Ishikawa (cell line): ENCODE results near the gene LMAN2L.

ENCODE experiments used
- CREB1 ChIP-seq: IDR thresholded peaks from 2 replicates; pipeline ENCODE4 v1.6.1; 2012; ENCODE audit warnings: low read depth
- EGR1 ChIP-seq: IDR thresholded peaks from 2 replicates; pipeline ENCODE4 v1.6.1; 2012
- EP300 ChIP-seq: IDR thresholded peaks from 2 replicates; pipeline ENCODE4 v1.6.1; 2012; ENCODE audit warnings: borderline replicate concordance
- FOXM1 ChIP-seq: IDR thresholded peaks from 2 replicates; pipeline ENCODE4 v1.6.1; 2012; ENCODE audit warnings: low read depth, borderline replicate concordance
- NFIC ChIP-seq: IDR thresholded peaks from 2 replicates; pipeline ENCODE4 v1.6.1; 2012
- RAD21 ChIP-seq: IDR thresholded peaks from 2 replicates; pipeline ENCODE4 v1.6.1; 2012; ENCODE audit warnings: low read depth
- TAF1 ChIP-seq: IDR thresholded peaks from 2 replicates; pipeline ENCODE4 v1.6.1; 2012; ENCODE audit warnings: low read depth, mild to moderate bottlenecking
- TEAD4 ChIP-seq: IDR thresholded peaks from 2 replicates; pipeline ENCODE4 v1.6.1; 2012
- YY1 ChIP-seq: IDR thresholded peaks from 2 replicates; pipeline ENCODE4 v1.6.1; 2012; ENCODE audit warnings: low read depth
- ZBTB7A ChIP-seq: IDR thresholded peaks from 2 replicates; pipeline ENCODE4 v1.6.1; 2012; ENCODE audit warnings: low read depth
- TF ChIP-seq, protein P1 (sequence below): IDR thresholded peaks from 2 replicates; pipeline ENCODE4 v1.6.1; 2012
- TF ChIP-seq, protein P2 (sequence below): IDR thresholded peaks from 2 replicates; pipeline ENCODE4 v1.6.1; 2012
- TF ChIP-seq, protein P3 (sequence below): IDR thresholded peaks from 2 replicates; pipeline ENCODE4 v1.6.1; 2012; ENCODE audit warnings: low read depth, mild to moderate bottlenecking

DNA sequence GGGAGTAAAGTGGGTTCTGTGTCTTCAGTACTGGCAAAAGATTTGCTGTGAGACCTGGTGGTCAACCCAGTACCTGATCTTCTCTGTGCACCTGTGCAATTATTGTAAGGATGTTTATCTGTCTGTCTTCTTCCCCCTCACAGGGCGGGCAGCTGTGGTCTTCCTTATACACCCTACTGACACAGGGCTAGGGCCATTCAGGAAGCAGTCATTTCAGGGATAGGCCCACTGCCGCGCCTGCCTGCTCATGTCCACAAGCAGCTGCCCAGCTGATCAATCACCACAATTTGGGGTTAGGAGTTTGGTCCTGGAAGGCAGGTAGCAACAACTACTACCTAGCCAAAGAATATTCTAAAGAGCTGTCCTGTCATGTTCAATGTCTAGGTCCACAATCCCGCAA lies 19.7 kb upstream of the LMAN2L start:
- no peak for TF ChIP-seq EP300
- TF ChIP-seq TAF1 = no peak
- no peak for TF ChIP-seq YY1
- no peak for TF ChIP-seq RAD21
- no peak for TF ChIP-seq FOXM1
- TF ChIP-seq ZBTB7A = no peak
- no peak for TF ChIP-seq TEAD4
- TF ChIP-seq, protein P1, sequence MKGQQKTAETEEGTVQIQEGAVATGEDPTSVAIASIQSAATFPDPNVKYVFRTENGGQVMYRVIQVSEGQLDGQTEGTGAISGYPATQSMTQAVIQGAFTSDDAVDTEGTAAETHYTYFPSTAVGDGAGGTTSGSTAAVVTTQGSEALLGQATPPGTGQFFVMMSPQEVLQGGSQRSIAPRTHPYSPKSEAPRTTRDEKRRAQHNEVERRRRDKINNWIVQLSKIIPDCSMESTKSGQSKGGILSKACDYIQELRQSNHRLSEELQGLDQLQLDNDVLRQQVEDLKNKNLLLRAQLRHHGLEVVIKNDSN = no peak
- TF ChIP-seq, protein P2, sequence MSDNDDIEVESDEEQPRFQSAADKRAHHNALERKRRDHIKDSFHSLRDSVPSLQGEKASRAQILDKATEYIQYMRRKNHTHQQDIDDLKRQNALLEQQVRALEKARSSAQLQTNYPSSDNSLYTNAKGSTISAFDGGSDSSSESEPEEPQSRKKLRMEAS = no peak
- TF ChIP-seq, protein P3, sequence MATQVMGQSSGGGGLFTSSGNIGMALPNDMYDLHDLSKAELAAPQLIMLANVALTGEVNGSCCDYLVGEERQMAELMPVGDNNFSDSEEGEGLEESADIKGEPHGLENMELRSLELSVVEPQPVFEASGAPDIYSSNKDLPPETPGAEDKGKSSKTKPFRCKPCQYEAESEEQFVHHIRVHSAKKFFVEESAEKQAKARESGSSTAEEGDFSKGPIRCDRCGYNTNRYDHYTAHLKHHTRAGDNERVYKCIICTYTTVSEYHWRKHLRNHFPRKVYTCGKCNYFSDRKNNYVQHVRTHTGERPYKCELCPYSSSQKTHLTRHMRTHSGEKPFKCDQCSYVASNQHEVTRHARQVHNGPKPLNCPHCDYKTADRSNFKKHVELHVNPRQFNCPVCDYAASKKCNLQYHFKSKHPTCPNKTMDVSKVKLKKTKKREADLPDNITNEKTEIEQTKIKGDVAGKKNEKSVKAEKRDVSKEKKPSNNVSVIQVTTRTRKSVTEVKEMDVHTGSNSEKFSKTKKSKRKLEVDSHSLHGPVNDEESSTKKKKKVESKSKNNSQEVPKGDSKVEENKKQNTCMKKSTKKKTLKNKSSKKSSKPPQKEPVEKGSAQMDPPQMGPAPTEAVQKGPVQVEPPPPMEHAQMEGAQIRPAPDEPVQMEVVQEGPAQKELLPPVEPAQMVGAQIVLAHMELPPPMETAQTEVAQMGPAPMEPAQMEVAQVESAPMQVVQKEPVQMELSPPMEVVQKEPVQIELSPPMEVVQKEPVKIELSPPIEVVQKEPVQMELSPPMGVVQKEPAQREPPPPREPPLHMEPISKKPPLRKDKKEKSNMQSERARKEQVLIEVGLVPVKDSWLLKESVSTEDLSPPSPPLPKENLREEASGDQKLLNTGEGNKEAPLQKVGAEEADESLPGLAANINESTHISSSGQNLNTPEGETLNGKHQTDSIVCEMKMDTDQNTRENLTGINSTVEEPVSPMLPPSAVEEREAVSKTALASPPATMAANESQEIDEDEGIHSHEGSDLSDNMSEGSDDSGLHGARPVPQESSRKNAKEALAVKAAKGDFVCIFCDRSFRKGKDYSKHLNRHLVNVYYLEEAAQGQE = no peak
- TF ChIP-seq EGR1 = no peak
- no peak for TF ChIP-seq CREB1
- no peak for TF ChIP-seq NFIC
